ENCODE data around the gene WDFY4.

Gene WDFY4

DNA sequence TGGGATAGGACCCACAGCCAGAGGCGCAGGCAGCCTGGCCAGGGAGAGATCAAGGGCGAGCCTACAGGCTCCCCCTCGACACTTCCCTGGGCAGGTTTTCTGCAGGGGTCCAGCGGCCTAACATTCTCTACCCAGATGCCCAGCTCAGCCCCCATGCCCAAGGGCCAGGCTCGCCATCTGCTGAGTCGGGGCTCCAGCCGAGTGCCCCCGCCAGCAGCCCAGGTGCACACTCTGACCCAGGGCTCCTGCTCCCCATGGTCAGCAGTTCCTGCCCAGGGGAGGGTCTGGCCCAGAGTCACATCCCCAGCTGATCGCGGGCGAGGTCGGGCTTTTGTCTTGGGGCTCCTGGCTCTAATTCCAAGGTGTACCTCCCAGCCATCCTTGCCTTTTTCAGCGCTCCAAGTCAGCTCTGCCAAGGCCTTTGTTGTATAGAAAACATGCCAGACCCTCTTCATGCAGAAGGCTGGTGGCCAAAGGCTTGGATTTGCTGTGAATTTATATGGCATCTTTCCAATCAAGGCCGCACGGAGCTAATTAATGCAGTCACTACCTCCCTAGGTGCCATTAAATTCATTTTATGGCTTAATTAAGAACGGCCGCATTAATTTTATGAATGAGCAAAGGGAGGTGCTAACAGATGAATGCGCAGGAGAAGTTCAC lies 134.3 kb downstream of the WDFY4 start:
- DNase-seq (ENCODE audit: low spot score): no peak

DNA sequence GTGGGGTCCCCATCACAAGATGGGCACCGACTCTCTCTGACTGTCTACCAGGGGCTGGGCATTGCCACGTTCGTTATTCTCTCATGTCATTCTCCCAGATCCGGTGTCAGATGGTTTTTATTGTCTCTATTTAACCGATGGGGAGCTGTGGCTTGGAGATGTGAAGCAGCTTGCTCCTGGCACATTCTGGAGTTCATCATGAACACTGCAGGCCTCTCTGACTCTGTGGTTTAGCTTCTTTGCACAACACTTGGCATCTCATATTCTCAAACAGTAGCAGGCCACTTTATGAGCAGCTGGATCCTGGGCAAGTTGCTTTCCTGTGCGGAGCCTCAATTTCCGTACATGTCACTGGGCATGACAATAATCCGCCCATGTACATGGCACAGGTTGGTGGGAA lies 135.1 kb downstream of the WDFY4 start:
- no peak for DNase-seq (ENCODE audit: low spot score)

DNA sequence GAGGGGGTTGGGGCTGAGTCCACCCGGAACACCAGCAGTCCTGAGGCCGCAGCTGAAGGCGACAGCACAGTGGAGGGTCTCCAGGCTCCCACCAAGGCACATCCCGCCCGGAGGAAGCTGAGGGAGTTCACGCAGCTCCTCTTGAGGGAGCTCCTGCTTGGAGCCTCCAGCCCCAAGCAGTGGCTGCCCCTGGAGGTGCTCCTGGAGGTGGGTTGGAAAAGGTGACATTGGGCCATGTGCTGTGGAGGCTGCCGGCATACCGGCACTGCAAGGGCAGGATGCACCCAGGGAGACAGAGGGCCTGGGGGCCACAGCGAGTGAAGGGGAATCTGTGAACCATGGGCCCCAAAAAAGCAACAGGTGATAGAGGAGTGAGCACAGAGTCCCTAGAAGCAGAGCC lies 135.6 kb downstream of the WDFY4 start:
- DNase-seq (ENCODE audit: low spot score): no peak

DNA sequence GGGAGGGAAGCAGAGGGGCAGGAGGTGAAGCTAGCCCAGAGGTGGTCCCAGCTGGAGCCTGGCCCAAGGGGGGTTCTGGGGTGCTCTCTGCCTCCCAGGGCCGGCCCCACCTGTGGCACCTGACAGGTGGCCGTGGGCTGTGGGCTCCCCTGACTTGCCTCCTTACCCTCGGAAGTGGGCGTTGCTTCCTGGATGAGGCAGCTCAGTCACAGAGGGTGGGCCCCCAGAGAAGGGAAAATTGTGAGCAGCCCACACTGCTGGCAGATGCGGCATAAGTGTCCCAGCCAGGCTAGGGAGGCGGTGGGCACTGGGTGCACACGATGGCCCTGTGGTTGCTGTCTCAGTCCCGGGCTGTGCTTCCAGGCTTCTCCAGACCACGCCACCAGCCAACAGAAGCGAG lies 136.0 kb downstream of the WDFY4 start:
- no peak for DNase-seq (ENCODE audit: low spot score)

DNA sequence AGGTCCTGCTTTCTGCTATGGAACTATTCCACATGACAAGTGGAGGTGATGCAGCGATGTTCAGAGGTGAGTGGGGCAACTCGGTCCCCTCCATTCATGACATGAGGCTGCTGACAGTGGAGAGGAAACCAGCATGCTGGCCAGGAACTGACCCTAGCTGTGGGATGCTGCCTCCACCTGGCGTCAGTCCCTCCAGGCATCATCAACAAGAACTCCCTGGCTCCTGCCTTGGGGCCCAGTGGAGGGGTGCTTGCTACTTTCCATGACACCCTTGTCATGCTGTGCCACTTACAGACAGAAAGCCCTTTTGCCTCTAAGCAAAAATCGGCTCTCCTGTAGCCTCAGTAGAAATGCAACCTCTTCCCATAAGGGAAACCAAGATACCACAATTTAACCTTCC lies 136.4 kb downstream of the WDFY4 start:
- DNase-seq (ENCODE audit: low spot score): no peak

DNA sequence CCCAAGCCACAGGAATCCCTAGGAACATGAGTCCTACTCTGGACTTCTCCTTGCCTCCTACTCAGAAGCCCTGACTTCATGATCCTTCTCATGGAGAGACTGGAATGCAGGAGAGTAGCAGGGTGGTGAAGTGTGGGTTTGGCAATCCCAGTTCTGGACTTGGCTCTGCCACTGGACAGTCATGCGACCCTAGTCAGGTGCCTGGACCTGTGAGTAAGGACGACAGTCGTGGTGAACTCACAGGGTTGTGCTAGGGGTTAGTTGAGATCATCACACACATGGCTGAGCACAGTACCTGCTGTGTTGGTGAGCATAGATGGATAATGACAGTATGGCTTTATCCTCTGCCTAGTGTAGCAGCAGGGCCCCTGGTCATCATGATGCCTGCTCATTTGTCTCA lies 137.0 kb downstream of the WDFY4 start:
- no peak for DNase-seq (ENCODE audit: low spot score)

DNA sequence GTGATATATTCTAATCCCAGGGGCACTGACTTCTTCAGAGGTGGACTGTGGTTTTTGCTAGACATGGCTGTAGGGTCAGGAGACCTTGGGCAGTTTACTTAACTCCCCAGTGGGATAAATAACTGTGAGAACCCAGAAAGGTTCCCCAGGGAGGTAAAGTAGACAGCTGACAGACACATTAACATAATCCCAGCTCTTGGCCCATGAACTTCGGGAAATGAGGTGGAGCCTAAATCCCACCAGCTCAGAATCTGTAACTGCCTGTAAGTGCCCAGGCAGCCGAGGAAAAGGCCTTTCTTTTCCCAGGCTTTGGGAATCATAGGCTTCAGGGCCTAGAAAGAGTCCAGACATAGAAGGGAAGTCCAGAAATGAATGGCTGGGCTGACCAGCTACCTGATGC lies 149.0 kb downstream of the WDFY4 start:
- no peak for DNase-seq (ENCODE audit: low spot score)

DNA sequence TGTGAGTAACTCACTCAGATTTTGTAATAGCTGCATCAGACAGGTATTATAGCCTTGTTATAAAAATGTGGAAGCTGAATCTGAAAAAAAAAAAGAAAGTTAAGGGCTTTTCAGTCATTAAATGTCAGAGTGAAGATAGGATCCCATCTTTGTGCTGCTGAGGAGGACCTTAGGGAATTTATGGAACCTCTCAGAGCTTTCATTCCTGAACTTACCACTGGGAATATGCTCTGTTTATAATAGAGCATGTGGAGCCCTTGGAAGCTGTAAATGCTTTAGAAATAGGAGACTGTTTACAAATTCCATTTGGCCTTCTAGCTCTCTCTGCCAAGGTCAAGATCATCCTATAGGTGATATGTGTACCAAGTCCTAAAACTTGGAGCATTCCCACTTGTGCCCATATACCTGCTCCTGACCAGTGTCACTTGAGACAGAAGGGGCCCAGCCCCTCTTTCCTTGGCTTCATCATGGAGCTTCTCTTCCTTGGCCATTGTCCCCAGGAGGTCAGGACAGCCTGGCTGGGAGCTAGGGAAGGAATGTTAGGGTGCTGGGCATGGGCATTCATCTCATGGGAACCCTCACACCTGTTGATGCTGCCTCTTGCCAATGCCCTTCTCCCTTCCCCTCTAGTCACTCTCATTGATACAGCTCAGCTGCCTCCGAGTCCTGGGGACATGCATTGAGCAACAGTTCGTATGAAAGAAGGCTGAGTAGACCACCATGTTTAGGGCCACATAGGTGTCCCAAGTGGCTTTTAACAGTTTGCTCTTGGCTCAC lies 149.7 kb downstream of the WDFY4 start:
- no peak for DNase-seq (ENCODE audit: low spot score)

DNA sequence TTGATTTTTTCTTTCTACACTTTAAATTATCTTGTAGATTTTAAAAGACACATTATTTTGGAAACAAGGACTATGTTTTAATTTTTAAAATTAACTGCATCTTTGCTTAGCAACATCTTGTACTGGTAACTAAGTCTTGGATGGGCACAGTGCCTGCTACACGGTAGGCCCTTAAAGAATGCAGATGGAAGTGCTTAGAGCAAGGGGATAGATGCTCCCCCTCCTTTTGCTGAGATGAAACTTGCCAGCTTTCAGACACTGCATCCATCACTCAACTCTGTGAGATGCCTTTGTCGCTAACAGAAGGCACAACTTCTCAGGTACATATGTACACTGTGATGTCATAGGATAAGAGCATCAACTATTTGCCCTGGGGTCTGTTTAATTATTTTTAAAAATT lies 151.1 kb downstream of the WDFY4 start:
- no peak for DNase-seq (ENCODE audit: low spot score)

DNA sequence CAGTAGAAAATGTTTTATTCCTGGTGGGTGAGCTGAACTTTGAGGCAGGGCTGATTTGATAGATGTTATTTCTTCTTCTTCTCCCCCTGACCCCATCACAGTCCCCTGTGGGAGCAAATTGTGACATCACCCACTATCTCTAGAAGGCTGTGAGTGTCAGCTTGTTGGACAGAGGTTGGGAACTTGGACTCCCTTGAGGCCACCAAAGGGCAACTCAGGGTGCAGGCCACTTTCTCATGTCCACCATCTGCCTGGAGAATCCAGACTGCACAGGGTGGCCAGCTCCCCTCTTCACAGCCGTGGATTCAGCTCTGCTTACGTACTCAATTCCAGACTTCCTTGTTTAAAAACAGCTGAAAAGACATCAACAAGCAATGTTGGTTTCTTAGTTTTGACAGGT lies 151.9 kb downstream of the WDFY4 start:
- DNase-seq (ENCODE audit: low spot score): no peak

DNA sequence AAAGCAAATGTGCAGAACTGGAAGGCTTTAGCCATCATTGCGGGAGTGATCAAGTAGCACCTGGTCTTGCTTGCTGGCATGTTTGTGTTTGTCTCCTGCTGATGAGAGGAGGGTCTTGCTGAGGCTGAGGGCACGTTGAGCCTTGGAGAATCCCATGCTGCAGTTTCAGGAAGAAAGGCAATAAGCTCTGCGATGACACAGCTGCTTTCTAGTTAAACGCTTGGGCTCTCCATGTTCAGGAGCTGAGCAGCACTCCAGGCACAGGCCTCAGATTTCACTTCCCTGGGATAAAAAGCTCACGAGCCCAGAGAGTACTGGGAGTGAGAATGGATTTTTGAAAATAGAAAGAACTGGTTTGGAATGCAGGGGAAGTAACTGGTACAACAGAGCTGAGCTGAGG lies 154.2 kb downstream of the WDFY4 start:
- DNase-seq (ENCODE audit: low spot score): no peak

DNA sequence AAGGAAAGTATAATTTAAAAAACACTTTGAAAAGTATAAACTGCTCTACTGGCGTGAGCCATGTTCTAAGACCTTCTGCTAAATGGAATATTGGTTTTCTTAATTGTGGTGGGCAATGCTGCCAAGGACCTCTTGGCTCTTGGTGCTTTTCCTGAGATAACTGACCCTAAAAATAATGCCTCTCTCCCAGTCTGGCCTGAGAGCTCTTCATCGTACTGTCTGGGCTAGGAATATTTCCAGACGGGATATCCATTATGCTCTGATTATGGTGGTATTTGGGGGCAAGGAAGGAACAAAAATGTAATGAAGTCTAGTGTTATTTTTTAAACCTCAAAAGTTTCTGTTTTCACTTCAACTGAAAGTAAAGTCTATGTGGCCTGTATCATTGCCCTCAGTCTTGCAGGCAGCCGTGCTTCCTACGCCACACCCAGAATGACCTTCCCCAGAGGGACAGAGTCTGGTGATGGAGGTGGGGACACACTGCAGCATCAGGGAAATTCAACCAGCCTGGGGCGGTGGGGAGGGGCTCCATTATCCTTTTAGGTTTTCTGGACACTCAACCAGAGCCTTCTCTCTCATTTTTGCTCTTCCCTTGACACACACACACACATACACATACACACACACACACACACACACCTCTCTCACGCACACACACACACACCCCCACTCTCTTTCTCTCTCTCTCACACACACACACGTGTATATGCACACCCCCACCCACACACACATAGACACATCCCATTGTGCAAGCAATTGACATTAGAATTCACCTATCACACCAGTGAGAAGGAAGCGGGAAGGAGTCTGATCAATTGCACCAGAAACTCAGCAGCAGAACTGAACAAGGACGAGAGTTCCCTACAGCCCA lies 155.4 kb downstream of the WDFY4 start:
- DNase-seq (ENCODE audit: low spot score): no peak

DNA sequence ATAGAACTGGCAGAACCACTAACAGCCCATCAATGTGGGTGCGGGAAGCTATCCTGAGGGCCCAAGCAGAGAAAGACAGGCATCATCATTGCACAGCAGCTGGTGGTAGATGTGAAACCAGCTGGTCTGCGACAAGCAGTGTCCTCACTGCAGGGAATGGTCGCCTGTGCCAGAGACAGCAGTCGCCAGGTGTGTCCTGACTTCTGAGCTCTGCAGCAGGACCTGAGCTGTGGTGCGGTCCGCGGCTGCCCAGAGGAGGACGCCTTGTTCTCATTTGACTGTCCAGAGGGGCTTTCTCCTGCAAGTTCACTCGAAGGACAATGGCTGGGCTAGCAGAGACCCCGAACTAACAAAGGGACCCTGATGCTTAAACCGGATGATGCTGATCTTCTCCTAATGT lies 157.6 kb downstream of the WDFY4 start:
- DNase-seq (ENCODE audit: low spot score): no peak

DNA sequence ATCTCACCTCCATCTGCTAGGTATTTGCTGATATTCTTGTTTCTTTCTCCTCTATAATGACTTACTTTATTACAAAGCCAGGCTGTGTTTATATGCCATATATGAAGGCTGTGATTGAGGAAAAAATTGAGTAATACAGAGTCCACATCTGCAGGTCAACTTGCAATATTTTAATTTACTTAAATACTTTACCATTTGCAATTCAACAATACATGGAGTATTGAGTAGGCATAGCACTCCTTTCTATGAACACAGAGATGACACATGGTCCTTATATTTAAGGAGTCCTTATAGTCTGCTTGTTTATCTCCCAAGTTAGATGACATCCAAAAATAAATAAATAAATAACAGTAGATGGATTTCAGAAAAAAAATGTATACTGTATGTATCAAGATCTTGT lies 158.5 kb downstream of the WDFY4 start:
- DNase-seq (ENCODE audit: low spot score): no peak

DNA sequence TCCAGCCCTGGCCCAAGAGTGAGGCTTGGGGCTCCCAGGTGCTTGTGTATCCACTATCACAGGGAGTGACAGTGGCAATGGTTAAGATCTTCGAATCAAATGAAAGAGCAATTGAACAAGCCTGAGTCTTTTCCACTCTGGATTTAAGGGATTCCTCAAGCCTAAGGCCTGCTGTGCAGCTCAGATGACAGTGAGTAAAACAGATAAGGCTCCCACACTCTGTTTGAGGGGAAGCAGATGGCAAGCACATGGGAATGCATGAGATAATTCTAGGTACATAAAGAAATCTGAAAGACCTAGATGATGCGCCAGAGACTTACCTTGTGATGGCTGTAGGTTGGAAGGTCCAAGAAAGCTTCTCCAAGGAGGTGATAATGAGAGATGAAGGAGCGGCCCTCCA lies 159.9 kb downstream of the WDFY4 start:
- no peak for DNase-seq (ENCODE audit: low spot score)

DNA sequence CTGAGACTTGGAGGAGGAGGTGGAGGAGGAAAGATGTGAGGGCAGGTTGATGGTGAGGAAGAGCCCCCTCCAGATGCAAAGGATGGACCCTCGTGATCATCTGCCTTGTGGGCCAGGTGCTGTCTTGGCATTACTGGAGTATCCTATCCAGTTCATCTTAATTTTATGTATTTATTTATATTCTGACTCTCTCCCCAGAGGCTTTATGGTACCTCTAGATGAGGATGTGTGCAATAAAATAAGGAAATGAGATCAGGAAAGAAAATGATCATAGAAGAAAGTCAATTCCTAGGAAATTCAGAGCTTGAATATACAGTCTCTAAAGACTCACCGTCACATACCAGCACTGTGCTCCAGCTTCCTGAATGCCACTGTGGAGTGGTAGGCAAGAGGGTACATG lies 160.8 kb downstream of the WDFY4 start:
- DNase-seq (ENCODE audit: low spot score): no peak

DNA sequence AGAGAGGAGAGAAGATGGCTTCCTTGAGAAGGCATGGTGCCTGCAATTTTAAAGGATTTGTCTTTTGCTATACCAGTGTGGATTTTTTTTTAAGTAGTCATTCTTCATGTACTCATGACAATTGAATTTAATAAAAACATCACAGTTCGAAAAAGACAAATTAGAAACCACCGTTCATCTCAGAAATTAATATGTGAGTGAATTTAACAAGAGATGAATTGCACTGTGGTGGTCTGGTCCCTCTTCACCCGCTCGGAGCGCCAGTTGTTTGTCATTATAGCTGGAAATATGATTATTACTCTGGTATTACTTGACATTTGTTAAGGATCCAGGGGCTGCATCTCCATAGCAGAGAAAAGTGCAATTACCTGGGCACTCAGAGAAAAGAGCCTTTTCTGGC lies 163.0 kb downstream of the WDFY4 start:
- no peak for DNase-seq (ENCODE audit: low spot score)

DNA sequence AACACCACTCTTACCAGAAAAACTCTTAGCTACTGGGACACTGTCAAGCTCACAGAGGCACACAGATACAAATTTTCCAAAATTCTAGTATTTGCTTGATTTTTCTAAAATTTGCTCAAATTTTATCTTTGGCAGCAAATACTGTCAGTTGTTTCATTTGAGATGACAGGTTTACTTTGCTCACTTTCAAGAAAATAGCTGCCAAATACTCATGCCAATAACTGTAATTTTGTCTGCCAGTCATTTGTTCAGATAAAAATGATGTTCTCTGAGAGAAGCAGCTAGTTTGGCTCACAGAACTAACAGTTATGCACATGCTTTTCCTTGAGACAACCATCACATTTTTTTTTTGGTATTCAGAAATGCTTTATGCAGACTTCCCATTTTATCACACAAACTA lies 172.2 kb downstream of the WDFY4 start:
- no peak for DNase-seq (ENCODE audit: low spot score)

DNA sequence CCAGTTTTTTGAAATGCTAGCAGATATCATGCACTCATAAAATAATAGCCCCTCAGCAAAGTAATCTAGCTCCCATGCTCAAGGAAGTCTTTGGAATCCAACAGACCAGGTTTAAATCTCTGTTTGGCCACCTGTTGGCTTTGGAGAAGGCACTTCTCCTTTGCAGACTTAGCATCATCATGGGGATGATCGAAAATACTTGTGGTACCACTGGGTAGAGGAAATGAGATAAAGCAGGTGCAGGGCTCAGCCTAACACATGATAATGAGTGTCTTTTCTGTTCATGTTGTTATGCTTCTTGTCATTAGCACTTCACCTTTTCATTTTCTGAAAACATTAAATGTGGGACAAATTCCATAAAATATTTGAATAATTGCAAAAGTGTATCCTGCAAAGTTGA lies 187.6 kb downstream of the WDFY4 start:
- no peak for DNase-seq (ENCODE audit: low spot score)

DNA sequence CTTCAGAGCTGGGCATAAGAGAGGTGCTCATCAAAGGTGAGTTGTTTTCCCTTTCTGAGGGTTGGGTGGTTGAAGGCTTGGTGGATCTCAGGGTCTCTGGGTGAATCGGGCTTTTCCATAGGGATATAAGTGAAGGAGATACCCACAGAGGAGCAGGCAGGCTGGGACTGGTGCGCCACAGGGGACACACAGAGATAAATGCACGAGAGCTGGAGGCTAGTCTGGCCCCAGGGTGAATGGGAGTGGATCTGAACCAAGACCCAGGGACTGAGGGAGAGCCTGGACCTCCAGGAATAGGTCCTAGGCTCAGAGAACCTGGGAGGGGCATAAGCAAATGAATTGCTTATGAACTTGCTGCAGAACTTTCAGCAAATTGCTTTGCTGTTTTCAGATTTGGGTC lies 193.4 kb downstream of the WDFY4 start:
- DNase-seq (ENCODE audit: low spot score): no peak

DNA sequence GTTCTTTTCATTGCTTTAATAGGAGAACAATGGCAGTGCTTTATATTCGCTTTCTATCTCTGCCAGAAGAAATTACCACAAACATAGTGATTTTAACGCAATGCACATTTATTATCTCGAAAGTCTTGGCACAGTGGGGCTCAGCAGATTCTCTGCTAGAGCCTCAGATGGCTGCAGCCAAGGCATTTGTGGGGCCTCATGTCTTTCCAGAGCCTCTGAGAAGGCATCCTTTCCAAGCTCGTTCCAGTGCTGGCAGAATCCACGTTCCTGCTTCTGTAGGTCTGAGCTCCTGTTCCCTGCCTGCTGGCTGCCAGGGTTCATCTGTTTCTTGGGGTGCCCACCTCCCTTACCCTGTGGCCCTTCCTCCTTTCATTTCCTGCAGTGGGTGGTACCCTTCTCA lies 194.8 kb downstream of the WDFY4 start:
- no peak for DNase-seq (ENCODE audit: low spot score)

DNA sequence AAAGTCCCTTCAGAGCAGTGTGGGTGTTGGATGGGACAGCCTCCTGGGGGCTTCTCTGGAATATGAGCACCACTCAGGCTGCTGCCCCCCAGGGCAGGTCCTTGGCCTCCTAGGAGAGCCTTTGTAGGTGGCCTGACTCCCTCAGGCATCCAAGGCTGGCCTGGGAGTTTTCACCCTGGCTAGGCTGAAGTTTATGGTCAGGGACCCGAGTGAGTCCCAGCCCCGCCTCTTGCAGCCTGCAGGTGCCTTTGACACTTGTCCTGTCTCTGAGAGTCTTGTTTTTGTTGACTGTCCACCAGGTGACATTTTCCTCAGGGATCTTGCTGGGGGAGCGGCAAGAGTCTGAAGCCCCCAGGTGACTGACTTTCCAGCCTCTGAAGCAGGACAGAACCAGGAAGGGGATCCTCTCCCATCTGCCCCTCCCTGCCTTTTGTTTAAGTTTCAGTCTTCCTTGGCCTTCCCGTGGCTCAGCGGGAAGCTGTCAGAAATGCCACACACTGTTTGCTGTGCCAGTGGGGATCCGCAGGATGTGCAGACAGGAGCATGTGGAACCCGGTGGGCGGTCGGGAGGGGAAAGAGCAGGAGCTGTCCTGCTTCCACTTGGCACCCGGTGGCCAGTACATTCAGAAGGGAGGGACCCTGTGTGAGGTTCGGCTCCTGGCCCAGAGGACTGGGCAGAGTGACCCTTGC lies 195.5 kb downstream of the WDFY4 start:
- DNase-seq (ENCODE audit: low spot score): no peak

DNA sequence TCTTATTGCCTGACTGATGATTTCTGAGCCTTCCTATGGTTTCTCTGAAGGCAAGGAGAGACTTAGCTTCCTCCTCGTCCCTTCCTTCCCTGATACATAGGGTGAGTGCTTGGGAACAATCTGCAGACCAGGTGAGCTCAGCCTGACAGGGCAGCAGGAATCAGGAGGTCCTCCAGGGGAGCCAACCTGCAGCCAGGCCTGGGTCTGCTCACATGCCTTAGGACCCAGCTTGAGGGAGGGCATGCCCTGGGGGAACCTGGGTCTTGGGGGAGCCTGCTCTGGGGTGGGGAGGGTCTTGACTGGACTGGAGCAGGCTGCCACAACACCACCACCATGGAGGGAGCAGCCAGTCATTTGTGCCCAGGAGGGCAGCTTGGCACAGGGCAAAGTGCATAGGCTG lies 197.3 kb downstream of the WDFY4 start:
- no peak for DNase-seq (ENCODE audit: low spot score)
